GM19025 (cell line): ENCODE measurements around the gene IQCE.
A peak's percentile ranks its signal among the peaks of the same experiment; 100 is the strongest.
"Not testable (repeated sequence)": the region's sequence is repeated elsewhere in the genome, so short reads cannot be mapped to it uniquely, and the experiment has no call there.

Source experiments
- ATAC-seq: cut with Tn5 transposase; IDR thresholded peaks from one replicate; pipeline ENCODE4 v1.9.1; 2021; ENCODE audit warnings: mild to moderate bottlenecking, low read depth, moderate library complexity; ENCODE audit not compliant: unreplicated experiment

Gene IQCE

DNA sequence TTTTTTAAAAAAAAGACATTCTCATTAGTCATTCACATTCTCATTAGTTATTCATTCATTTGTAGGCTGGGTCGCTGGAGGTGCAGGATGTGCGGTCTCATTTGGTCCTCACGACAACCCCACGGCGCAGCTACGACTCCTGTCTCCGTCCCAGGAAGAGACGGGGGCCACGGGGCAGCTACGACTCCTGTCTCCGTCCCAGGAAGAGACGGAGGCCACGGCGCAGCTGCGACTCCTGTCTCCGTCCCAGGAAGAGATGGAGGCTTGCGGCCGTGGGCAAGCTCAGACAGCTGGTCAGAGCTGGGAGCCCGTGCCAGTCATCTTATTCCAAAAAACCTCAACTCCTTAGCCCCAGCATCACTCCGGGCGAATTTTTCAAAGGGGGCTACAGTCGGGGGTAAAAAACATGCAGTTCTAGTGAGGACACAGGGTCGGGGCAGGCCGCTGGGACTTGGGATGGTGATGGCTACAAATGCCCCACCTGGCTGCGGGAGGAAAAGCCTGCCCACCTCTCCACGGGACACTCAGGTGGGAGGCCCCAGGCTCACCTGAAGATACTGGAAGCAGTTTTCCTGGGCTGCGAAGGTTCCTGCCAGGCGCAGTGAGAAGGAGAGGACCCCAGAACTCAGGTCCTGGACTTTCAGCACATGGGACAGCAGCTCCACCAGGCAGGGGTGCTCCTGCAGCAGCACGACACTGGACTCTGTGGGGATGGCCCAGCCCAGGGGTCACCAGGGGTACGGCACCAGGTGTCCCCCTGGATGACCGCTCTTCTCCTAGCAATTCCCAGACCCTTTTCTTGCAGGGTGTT is 11.8 kb upstream of the IQCE start:
- ATAC-seq: no peak

DNA sequence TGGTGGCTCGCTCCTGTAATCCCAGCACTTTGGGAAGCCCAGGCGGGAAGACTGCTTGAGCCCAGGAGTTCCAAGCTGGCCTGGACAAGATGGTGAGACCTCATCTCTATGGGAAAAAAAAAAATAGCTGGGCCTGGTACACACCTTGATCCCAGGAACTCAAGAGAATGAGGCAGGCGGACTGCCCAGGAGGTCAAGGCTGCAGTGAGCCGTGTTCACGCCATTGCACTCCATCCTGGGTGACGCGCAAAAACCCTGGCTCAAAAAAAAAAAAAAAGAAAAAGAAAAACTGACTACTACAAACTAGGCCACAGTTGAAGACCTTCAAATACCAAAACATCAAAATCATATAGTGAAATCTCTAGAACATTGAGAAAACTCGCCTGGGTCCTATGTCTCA is 7.4 kb upstream of the IQCE start:
- ATAC-seq: no peak

DNA sequence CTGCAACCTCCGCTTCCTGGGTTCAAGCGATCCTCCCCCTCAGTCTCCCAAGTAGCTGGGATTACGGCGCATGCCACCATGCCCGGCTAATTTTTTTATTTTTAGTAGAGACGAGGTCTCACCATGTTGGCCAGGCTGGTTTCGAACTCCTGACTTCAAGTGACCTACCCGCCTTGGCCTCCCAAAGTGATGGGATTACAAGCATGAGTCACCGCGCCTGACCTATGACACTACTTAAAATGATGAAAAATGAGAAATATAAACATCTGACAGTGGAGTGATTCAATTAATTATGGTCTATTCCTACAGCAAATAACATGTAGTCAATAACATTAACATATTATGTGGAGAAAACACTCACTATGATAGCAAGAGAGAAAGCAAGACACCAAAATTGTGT is 5.7 kb upstream of the IQCE start:
- ATAC-seq: no peak

DNA sequence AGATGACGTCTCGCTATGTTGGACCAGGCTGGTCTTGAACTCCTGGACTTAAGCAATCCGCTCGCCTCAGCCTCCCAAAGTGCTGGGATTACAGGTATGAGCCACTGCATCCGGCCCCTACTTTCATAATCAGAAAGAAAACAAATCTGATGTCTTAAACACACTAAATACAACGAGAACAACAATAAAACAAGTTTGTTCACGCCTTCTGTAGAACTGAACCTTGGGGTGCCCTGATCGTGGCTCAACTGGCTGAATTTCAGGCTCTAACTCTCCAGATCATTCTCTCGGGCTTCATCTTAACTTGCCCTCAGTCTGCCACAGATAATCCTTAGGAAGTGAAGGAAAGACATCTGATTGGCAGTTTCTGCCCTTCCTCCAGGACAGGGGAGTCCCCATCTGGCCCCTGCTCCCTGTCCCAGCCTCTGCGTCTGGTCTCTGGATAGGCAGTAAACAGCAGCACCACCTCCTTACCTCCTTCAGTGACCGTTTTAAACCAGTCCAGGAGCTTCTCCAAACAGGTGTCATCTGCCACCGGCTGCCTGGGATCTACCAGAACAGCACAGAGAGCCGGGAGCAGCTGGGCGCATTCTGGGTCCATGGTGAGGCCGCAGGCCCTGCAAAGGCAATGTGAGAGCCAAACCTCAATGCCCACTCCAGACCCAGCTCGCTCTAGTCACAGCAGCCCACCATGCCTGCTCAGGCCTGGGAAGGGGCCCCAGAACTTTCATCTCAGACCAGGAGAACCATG is 4.8 kb upstream of the IQCE start:
- no peak for ATAC-seq

DNA sequence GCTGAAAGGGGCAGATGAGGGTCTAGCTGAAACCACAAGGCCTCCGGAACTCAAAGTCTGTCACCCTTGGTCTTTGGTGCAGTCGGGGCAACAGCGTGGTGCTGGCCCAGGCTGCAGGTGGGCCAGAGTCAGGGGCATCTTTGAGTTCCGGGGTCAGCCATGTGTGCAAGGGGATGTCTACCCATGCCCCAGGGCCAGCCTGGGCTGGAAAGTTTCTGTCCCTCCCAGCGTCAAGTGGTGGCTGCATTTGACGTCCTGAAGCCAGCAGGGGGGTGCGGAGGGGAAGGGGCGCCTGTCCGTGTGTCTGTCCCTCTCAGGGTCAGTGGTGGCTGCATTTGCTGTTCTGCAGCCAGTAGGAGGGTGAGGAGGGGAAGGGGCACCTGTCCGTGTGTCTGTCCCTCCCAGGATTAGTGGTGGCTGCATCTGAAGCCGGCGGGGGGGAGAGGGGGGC is 4.1 kb upstream of the IQCE start:
- ATAC-seq: no peak

DNA sequence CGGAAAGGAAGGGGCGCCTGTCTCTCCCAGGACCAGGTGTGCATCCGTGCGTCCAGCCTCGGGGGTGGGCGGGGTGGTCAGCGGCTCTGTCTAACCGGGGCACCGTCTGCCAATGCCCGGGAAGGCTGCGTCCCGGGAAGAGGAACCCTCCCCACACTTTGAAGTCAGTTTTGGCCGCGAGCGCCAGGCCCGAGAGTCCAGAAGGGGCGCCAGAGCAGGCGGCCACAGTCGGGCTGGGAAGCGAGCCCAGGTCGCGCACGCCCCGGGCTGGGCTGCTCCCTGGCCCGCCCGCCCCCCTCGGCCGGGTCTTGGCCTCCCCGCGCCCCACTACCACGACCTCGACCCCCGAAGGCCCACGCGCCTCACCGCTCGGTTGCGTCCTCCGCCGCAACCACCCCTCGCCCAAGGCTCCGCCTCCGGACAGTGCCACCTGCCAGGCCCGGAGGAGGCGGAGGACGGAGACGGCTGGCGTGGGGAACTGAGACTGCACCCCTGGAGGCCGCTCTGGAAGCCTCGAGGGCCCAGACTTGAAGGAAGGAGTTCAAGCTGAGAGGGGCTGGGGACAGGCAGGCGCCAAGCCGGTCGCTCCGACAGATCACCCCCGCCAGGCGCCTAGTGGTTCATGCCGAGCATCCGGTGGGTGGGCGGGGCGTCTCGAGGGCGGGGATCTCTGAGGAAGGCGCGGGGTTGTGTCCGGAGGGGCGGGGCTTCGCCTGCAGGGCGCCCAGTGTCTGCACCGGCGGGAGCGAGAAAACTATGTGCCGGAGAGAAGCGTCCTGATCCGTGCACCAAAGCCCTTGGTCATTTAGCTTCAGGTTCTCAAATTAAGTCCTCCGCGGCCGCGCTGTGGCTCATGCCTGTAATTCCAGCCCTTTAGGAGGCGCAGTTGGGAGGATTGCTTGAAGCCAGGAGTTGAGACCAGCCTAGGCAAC is 3.4 kb upstream of the IQCE start, which contains the start of gene BRAT1:
BRAT1 (minus strand) TSS at position 404 of the 932 bp plus-strand sequence. CDS start 1,093 bp downstream, outside the sequence.
- ATAC-seq: peak; percentile 67

DNA sequence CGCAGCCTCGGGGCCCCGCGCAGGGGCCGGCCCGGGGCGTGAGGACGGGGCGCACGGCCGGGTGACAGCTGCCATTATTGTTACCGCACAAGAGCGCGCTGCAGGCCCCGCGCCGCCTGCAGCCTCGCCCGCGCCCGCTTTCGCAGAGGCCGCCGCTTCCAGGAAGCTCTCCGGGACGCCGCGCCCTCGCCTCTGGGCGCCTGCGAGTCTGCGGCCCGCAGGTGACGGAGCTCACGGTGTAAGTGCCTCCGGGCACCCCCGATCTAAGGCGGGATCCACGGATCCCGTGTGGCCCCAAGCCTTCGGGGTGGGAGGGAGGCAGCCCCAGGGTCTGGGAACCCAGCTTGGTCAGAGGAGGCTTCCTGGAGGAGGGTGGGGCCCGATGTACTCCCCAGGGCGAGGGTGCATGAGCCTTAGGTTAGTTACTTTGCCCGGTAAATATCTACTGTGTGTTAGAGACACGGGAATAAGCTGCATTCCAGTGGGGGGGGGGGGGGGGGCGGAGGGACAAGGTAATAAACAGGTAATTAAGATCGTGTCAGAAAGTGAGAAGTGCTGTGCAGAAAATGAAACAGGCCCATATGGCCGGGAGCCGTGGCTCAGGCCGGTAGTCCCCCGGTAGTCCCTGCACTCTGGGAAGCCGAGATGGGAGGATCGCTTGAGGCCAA is 638 bp downstream of the IQCE start:
- ATAC-seq: peak; percentile 6

DNA sequence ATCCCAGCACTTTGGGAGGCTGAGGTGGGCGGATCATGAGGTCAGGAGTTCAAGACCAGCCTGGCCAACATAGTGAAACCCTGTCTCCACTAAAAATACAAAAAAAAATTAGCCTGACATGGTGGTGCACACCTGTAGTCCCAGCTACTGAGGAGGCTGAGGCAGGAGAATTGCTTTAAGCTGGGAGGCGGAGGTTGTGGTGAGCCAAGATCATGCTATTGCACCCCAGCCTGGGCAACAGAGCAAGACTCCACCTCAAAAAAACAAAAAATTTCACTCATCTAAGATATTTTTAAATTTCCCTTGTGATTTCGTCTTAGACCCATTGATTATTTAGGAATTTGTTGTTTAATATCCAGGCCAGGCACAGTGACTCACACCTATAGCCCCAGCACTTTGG is 5.2 kb downstream of the IQCE start:
- not testable (repeated sequence) for ATAC-seq

DNA sequence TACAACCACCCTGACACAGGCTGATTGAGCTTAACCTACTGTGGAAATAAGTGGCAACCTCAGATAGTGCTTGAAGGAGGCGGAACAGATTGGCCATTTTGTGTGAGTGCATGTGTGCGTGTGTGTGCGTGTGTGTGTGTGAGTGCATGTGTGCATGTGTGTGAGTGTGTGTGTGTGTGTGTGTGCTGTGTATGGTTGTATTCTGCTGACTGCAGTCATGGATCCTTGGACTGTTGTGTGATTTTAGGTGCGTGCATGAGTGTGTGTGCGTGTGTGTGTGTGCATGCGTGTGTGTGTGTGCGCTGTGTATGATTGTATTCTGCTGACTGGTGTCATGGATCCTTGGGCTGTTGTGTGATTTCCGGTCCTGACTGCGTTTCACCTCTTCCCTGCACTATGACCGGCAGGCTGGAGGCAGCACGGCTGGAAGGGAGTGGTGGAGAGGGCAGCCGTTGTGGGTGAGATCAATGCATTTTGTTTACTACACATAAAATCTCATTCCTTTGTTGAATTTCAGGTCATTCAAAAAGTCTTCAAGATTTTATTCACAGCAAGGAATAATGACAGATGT is 6.3 kb downstream of the IQCE start:
- ATAC-seq: no peak

DNA sequence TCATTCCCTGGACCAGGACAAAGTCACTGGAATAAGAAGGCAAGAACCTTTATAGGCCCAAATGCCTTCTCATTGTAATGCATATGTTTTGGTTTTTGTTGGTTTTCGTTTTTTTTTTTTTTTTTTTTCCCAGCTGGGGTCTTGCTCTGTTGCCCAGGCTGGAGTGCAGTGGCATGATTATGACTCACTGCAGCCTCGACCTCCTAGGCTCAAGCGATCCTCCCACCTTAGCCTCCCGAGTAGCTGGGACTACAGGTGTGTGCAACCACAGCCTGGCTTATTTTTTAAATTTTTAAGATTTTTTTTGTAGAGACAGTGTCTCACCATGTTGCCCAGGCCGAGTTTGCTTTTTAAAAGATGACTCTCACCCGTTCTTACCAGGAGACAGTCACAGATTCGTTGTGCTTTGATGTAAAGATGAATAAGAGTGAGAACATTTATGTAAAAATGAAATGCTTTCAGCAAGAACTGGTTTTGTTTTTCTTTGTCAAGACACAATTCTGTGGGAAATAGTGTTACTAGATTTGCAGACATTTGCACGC is 7.6 kb downstream of the IQCE start:
- ATAC-seq: no peak

DNA sequence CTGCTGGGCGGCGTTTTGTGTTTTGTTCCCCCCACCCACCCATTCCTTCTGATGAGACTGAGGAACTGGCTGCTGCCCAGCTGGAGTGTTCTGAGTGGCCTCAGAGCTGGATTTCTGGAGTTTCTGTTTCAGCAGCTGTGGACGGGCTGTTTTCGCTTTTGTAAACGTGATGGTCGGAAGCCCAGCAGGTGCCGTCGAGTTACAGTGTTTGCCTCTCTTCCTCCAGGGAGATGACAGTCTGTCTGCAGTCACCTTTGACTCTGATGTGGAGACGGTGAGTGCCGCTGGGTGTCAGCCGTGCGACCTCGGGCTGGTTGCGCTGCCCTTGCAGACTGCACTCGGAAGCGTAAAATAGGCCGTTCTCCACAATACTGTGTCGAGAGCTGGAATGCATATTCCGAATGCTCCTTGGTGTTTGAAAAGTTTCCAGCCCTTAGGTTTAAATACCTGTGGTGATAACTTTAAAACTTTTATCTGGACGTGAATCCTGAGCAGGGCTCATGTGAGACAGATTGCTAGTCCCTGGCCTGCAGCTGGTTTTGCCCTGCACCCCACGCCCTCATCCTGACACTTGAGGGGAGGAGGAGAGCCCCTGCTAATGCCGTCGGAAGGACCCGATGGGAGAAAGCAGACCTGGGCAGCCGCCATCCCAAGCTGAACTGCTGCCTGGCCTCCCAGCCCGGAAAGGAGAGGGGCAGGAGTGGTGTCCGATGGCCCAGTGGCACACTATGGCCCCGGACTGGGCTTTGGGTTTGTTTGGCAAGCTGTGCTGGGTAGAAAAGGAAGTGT is 8.3 kb downstream of the IQCE start:
- peak; percentile 88 for ATAC-seq

DNA sequence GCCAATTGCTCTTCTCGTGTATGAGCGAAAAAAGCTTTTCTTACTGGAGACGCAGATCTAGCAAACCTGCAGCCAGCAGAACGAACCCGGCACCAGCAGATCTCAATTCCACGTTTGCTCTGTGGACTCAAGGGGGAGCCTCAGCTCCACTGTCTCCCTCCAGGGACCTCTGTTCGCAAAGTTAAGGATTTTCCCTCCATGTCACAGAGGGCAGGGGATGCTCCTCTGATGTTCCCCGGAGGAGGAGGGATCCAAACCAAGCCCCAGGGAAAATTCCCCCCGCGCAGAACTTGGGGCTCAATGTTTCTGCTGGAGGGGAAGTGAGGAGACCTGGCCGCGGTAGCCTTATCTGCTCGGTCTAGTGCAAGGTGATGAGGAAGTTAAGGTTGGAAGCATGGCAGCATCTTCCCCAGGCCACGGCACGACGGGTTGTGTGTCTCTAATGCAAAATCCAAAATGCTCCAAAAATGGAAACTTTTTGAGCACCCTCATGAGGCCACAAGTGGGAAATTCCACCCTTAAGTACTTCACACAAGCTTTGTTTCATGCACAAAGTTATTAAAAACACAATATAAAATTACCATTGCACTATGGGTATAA is 9.0 kb downstream of the IQCE start:
- no peak for ATAC-seq

DNA sequence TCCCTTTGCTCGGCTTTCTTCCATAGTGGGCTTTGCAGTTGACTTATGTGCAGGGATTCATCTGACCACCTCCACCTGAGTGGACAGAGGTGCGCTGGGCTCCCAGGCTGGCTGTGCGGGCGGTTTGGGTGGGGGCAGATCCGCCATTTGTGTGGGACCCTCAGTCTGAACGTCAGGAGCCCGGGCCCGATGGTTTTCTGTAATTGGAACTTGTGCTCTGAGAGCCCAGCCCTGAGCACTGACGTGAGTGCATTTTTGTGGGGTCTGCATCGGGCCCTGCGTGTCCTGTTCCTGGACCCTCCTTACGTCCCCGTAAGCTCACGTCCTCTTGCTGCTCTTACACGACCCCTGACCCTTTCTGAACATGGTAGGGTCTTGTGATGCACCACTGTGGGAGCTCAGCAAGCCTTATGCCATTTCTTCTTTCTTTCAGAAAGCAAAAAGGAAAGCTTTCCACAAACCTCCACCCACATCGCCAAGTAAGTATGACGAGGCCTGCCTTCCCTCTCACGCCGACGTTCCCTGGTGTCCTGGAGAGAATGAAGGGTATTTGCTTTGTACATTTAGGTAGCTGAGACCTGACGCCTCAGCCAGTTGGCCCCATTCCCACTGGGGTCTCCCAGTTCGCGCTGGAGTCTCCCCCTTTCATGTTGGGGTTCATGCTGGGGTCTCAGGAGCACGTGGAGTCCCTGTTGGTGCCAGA is 9.9 kb downstream of the IQCE start:
- no peak for ATAC-seq

DNA sequence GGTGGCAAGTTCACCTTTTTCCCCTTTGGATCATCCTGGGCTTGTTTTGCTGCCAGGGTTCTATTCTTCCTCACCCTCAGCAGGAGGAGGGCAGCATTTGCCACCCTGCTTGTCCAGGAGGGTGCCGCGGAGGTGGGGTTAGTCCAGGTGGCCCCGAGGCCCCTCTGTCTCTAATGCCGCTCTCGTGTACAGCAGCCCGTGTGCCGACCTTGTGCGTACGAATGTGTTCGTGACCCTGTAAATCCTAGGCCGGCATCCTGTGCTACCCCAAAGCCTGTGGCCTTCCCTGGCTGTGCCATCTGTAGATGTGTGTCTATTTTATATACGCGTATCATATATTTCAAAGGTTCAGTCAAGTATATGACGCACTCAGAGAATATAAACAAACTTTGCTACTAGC is 10.6 kb downstream of the IQCE start:
- no peak for ATAC-seq

DNA sequence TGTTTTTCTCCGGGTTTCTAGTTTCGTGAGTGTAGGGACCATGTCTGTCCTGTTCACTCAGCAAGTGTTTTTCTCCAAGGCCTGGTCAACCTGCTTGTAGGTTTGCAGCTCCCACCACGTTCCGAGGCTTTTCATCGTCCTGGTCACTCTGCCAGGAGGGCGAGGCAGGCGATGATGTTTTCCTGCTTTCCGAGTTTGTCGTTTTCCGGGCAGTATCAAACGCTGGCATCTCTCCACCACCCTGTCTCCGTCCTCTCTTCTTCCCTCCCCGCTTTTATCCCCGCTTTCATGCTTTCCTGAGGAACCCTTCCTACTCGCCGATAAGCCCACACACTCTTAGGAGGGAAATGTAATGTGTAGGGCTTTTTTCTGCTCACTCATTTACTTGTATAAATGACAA is 11.2 kb downstream of the IQCE start:
- ATAC-seq: no peak

DNA sequence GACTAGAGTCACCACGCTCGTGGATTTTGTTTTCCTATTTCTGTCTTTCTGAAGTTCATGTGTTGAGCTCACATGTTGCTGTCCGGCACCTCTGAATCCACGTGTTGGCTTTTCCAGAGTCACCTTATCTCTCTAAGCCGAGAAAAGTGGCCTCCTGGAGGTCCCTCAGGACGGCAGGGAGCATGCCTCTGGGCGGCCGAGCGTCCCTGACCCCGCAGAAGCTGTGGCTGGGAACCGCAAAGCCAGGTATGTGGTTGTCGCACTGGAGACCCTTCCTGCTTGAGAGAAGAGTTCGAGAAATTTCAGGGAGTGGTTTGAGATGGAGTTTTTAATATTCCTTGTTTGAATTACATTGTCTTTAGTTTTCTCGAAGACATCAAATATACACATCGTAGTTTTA is 12.6 kb downstream of the IQCE start:
- no peak for ATAC-seq

DNA sequence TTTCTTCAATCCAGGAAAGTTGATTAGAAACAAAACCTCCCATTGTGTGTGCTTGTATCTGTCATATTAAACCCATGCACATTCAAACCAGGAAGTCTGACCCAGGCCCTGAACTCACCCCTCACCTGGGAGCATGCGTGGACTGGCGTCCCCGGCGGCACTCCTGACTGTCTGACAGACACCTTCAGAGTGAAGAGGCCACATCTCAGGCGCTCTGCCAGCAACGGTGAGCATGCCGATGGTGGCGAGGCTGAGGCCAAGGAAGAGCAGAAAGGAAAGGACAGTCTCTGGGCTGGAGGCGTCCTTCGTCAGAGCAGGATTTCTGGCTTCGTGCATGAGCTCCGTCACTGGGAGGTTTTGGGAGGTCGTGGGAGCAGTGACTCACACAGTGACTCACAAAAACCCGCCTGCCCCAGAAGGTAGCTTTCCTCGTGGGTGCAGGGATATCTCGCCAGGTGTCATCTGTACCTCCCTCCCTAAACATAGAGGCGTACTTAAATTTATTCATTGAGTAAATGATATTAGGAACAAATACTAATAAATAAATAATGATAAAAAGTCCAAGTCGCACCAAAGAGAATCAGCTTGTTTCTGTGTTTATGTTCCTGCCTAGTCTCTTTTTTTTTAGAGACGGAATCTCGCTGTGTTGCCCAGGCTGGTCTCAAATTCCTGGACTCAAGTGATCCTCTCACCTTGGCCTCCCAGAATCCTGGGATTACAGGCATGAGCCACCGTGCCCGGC is 13.5 kb downstream of the IQCE start:
- no peak for ATAC-seq
